ENCODE data around the gene PLA2G6.

The PLA2G6 gene

GRCh38 chr22:38085501-38085900 is 96.1 kb downstream of the PLA2G6 start:
- no peak overlapping the region for H3K27ac ChIP-seq (ENCODE audit: poor library complexity, severe bottlenecking)
- no peak for ATAC-seq (ENCODE audit: low read depth)
- H3K36me3 ChIP-seq (ENCODE audit: low read depth): no peaks in the 10 kb centered on the region
- no peak for DNase-seq (ENCODE audit: low spot score)
- TF ChIP-seq, protein P1, sequence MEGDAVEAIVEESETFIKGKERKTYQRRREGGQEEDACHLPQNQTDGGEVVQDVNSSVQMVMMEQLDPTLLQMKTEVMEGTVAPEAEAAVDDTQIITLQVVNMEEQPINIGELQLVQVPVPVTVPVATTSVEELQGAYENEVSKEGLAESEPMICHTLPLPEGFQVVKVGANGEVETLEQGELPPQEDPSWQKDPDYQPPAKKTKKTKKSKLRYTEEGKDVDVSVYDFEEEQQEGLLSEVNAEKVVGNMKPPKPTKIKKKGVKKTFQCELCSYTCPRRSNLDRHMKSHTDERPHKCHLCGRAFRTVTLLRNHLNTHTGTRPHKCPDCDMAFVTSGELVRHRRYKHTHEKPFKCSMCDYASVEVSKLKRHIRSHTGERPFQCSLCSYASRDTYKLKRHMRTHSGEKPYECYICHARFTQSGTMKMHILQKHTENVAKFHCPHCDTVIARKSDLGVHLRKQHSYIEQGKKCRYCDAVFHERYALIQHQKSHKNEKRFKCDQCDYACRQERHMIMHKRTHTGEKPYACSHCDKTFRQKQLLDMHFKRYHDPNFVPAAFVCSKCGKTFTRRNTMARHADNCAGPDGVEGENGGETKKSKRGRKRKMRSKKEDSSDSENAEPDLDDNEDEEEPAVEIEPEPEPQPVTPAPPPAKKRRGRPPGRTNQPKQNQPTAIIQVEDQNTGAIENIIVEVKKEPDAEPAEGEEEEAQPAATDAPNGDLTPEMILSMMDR (IDR thresholded peaks at IDR 0.05; ENCODE audit: poor library complexity, severe bottlenecking): no peak
- H3K4me3 ChIP-seq (ENCODE audit: severe bottlenecking): no peak overlapping the region
- H3K4me1 ChIP-seq (ENCODE audit: insufficient read depth, poor library complexity, severe bottlenecking): no peaks in the 10 kb centered on the region
- peaks cover 25% of the 10 kb centered on the region for H3K27me3 ChIP-seq (ENCODE audit: insufficient read depth, poor library complexity, severe bottlenecking)
- H3K9me3 ChIP-seq (ENCODE audit: severe bottlenecking): no peaks in the 10 kb centered on the region

DNA sequence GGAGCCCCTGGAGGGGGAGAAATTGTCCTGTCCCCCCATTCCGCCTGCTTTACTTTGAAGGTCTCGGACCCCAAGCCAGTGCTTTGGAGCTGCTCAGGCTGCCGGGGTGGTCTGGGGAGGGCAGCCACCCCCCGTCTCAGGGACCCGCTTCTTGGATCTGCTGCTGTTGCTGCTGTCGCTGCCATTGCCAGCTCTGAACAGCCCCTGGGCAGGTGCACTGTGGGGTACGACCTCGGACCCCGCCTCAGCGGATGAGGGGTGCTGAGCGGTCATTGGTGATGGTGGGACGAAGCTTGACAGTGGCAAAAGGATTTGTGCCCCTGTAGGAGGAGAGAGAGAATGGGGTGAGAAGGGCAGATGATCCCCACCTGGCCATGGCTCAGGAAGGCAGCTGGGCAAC is 96.6 kb downstream of the PLA2G6 start:
- DNase-seq (ENCODE audit: low spot score): no peak
- no peak for ATAC-seq (ENCODE audit: low read depth)
- Histone ChIP-seq H3K4me3 (ENCODE audit: severe bottlenecking) (no peak overlapping the region), H3K9me3 (ENCODE audit: severe bottlenecking) (no peaks in the 10 kb centered on the region), H3K4me1 (ENCODE audit: insufficient read depth, poor library complexity, severe bottlenecking) (no peaks in the 10 kb centered on the region), H3K36me3 (ENCODE audit: low read depth) (no peaks in the 10 kb centered on the region), H3K27me3 (ENCODE audit: insufficient read depth, poor library complexity, severe bottlenecking) (peaks cover 28% of the 10 kb centered on the region), H3K27ac (ENCODE audit: poor library complexity, severe bottlenecking) (no peak overlapping the region)
- TF ChIP-seq, protein P1 (IDR thresholded peaks at IDR 0.05; ENCODE audit: poor library complexity, severe bottlenecking): no peak

- DNase-seq (ENCODE audit: low spot score) (no peak), ATAC-seq (ENCODE audit: low read depth) (no peak)
- Histone ChIP-seq H3K36me3 (ENCODE audit: low read depth) (no peaks in the 10 kb centered on the region), H3K27me3 (ENCODE audit: insufficient read depth, poor library complexity, severe bottlenecking) (peaks cover 28% of the 10 kb centered on the region), H3K4me1 (ENCODE audit: insufficient read depth, poor library complexity, severe bottlenecking) (no peaks in the 10 kb centered on the region), H3K27ac (ENCODE audit: poor library complexity, severe bottlenecking) (no peak within 1 kb of the TSS), H3K4me3 (ENCODE audit: severe bottlenecking) (no peak within 1 kb of the TSS), H3K9me3 (ENCODE audit: severe bottlenecking) (no peaks in the 10 kb centered on the region)
- TF ChIP-seq, protein P1 (IDR thresholded peaks at IDR 0.05; ENCODE audit: poor library complexity, severe bottlenecking): no peak
These were observed 97.5 kb downstream of the PLA2G6 start, which contains the start of gene SLC16A8 for GRCh38 chr22:38083931-38084631. TSS of gene SLC16A8 (minus strand) at chr22:38084184. CDS start at chr22:38082873, 1,311 bp downstream.

- H3K36me3 ChIP-seq (ENCODE audit: low read depth): no peaks in the 10 kb centered on the region
- no peak overlapping the region for H3K4me3 ChIP-seq (ENCODE audit: severe bottlenecking)
- peaks cover 28% of the 10 kb centered on the region for H3K27me3 ChIP-seq (ENCODE audit: insufficient read depth, poor library complexity, severe bottlenecking)
- TF ChIP-seq, protein P1 (IDR thresholded peaks at IDR 0.05; ENCODE audit: poor library complexity, severe bottlenecking): no peak
- ATAC-seq (ENCODE audit: low read depth) (no peak), DNase-seq (ENCODE audit: low spot score) (no peak)
- no peaks in the 10 kb centered on the region for H3K4me1 ChIP-seq (ENCODE audit: insufficient read depth, poor library complexity, severe bottlenecking)
- no peaks in the 10 kb centered on the region for H3K9me3 ChIP-seq (ENCODE audit: severe bottlenecking)
- no peak overlapping the region for H3K27ac ChIP-seq (ENCODE audit: poor library complexity, severe bottlenecking)
These were observed 98.5 kb downstream of the PLA2G6 start for GRCh38 chr22:38082986-38083710.
